HCT116 (cell line): ENCODE results near the gene COL5A1.

ENCODE experiments used
- CTCF ChIP-seq, 3 experiments: fragments of 200-600 bp in 1 of 3; sonication (generic) in 1 of 3; IDR thresholded peaks in 2 of 3; conservative IDR thresholded peaks in 1 of 3; 2 replicates each; pipeline ENCODE4 v1.5.1; 2012 to 2017; ENCODE audit warnings: low read depth in 2 of 3, low read length in 2 of 3, antibody characterized with exemption in 1 of 3, borderline replicate concordance in 1 of 3, control low read depth in 1 of 3, mild to moderate bottlenecking in 1 of 3, mixed read lengths in 1 of 3, mixed run types in 1 of 3, moderate library complexity in 1 of 3; ENCODE audit not compliant: insufficient read depth in 1 of 3
- ELF1 ChIP-seq: IDR thresholded peaks from 2 replicates; pipeline ENCODE4 v1.6.1; 2012; ENCODE audit warnings: low read depth, borderline replicate concordance
- EZH2phosphoT487 ChIP-seq: fragments of 200-600 bp; IDR thresholded peaks from 2 replicates; pipeline ENCODE4 v1.6.1; 2018; ENCODE audit warnings: antibody characterized with exemption, borderline replicate concordance
- FOSL1 ChIP-seq: IDR thresholded peaks from 2 replicates; pipeline ENCODE4 v1.6.1; 2012; ENCODE audit warnings: low read depth
- POLR2A ChIP-seq: IDR thresholded peaks from 2 replicates; pipeline ENCODE4 v1.7.0; 2011; ENCODE audit warnings: borderline replicate concordance; ENCODE audit not compliant: insufficient read depth, insufficient read length; ENCODE audit errors: extremely low read depth
- POLR2AphosphoS5 ChIP-seq: IDR thresholded peaks from 2 replicates; pipeline ENCODE4 v1.6.1; 2011; ENCODE audit warnings: mild to moderate bottlenecking, low read depth, low read length, moderate library complexity
- RAD21 ChIP-seq: IDR thresholded peaks from 2 replicates; pipeline ENCODE4 v1.6.1; 2012; ENCODE audit warnings: low read depth, mild to moderate bottlenecking
- REST ChIP-seq: IDR thresholded peaks from 2 replicates; pipeline ENCODE4 v1.6.1; 2012; ENCODE audit warnings: low read depth
- SP1 ChIP-seq: IDR thresholded peaks from 2 replicates; pipeline ENCODE4 v1.6.1; 2012; ENCODE audit warnings: low read depth
- TCF7L2 ChIP-seq: IDR thresholded peaks from 2 replicates; pipeline ENCODE4 v1.7.0; 2011; ENCODE audit warnings: borderline replicate concordance, inconsistent platforms; ENCODE audit not compliant: insufficient read depth, insufficient read length; ENCODE audit errors: extremely low read depth

DNA sequence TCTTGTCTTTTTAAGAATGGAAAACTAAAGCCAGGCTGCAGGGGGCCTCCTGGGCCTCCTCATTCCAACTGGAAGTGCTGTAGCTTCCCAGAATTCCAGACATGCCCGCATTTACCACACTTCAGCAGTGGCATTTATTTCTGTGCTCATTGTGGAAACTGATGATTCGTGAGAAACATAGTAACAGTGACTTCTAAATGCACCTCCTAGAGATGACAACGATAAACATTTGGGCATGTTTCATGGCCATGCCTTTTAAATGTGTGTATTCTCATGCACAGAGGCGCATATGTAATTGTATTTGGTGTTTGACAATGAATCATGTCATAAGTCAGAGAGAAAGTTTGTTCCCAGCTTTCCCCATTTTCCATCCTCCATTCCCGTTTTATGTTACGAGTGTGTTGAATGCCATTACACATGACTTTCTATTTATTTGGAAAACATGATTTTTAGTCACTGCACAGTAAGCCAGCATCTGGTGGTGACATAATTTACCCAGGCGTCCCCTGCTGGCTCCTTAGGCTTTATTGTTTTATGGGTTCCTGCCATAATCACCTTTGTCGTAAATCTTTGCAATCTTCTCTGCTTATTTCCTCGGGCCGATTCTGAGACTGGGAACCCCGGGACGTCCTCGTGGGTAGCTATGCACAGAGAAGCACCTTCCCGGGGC lies 170.2 kb downstream of the COL5A1 start:
- no peak for TF ChIP-seq CTCF (IDR thresholded peaks at IDR 0.05 in 2 of 3, conservative IDR thresholded peaks at IDR 0.05 in 1 of 3; ENCODE audit: borderline replicate concordance in 1 of 3, insufficient read depth in 1 of 3, low read depth in 2 of 3, low read length in 2 of 3)
- no peak for TF ChIP-seq RAD21
- no peak for TF ChIP-seq EZH2phosphoT487
- no peak for TF ChIP-seq POLR2A
- TF ChIP-seq FOSL1: no peak
- no peak for TF ChIP-seq ELF1
- TF ChIP-seq POLR2AphosphoS5: no peak
- TF ChIP-seq SP1: no peak
- no peak for TF ChIP-seq TCF7L2
- TF ChIP-seq REST: no peak
